Activated CD4-positive, CD25-positive, alpha-beta regulatory T cell (primary cell): ENCODE data around the gene HSPB1.
"Not testable (repeated sequence)": the region's sequence is repeated elsewhere in the genome, so short reads cannot be mapped to it uniquely, and the experiment has no call there.

Experiments used
- DNase-seq, 4 experiments: peaks; one replicate each; lab custom pipeline; 2025; lab: John Stamatoyannopoulos, UW

The HSPB1 gene

GRCh38 chr7:76302347-76303201 lies at the start of gene HSPB1:
HSPB1 (plus strand) TSS chr7:76302673; CDS start chr7:76302713, 40 bp downstream.
- DNase-seq = peak in 3 of 4 experiments; percentile 22 to 45 (median 32)

DNA sequence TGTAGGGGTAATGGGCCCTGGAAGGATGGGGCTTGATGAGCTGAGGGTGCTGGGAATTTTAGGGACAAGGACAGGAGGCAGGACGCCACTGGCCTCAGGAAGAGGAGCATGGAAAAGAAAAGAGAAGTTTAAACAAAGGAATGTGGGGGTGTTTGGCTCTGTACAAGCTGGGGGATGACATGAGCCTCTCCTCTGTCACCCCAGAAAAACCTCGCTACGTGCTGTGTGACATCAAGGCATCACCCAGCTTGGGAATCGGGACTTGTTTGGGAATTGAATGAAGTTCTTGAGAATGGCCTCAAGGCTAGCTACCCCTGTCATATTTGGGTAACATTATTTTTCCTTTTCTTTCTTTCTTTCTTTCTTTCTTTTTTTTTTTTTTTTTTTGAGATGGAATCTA lies 47.7 kb upstream of the HSPB1 start:
- no peak for DNase-seq

DNA sequence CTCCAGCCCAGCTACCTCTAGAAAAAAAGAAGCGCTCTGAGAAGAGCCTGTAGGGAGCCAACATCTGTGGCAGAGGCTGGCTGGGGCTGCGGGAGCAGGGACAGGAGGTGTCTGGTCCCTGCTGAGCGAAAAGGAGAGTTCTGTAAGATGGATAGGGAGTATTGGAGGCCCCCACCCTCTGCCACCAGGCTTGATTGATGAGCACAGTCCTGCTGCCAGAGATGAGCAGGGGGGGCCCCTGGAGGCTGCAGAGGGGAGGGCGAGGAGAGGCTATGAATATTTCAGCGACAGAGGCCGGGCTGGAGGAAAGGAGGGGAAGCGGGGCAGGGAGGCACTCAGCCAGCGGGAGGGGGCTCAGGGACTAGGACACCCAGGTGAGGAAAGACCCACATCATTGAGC lies 44.5 kb upstream of the HSPB1 start:
- DNase-seq = no peak

GRCh38 chr7:76259124-76260093 lies 43.1 kb upstream of the HSPB1 start:
- no peak for DNase-seq

- DNase-seq = peak in 2 of 4 experiments; percentile 11 to 15
Measured at GRCh38 chr7:76260171-76260703, 42.2 kb upstream of the HSPB1 start.

GRCh38 chr7:76261329-76261728 lies 41.1 kb upstream of the HSPB1 start:
- no peak for DNase-seq

DNA sequence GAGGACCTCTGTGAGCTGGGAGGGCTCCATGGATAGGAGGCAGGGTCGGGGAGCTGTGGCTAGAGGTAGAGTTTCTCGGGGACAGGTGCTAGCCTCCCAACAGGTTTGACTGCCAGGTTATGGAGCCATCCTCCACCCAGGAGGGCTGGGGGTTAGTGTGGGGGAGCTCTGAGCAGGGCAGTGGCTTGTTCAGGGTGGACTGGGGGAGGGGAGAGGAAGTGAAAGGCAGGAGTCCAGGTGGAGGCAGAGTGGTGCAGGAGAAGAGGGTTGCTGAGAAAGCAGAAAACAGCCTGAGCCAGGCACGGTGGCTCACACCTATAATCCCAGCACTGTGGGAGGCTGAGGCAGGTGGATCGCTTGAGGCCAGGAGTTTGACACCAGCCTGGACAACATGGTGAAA lies 40.5 kb upstream of the HSPB1 start:
- DNase-seq = no peak

DNA sequence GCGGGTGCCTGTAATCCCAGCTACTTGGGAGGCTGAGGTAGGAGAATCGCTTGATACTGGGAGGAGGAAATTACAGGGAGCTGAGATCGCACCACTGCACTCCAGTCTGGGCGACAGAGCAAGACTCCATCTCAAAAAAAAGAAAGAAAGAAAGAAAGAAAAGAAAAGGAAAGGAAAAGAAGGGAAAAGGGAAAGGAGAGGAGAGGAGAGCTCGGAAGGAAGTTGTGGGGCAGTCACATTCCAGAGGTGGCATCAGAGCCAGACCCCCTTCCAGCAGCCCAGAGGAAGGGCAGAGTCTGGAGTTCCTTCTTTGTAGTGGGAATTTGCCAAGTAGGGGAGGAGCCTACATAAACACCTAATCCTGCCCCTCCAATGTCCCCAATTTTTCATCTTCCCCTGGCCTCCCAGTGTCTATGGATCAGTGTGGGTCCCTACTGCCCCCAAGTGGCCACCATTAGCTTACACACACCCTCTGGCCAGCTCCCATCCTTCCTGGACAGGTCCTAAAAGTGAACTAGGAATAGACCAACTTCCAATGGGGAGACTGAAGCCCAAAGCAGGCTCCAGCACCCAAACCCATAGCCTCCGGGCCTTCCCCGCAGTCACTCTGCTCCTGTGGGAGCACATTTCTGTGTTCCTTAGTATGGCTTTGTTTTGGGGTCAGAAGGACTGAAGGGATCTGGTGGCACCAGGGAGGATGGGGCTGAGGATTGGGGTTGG lies 39.6 kb upstream of the HSPB1 start:
- DNase-seq = no peak

DNA sequence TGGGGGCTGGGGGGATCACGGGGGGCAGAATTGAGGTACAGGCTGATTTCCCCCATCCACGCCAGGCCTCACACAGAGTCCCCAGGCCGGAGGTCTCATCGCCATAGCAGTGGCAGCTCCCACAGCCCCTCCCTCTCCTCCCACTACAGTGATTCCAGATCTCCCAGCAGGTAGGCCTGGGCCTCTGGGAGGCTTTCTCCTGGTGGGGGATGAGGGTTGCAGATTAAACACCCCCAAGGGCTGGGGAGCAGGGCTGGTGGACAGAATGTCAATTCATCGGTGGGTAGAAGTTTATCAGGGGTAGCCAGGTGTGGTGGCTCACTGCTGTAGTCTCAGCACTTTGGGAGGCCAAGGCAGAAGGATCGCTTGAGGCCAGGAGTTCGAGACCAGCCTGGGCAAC lies 37.2 kb upstream of the HSPB1 start:
- DNase-seq = no peak

DNA sequence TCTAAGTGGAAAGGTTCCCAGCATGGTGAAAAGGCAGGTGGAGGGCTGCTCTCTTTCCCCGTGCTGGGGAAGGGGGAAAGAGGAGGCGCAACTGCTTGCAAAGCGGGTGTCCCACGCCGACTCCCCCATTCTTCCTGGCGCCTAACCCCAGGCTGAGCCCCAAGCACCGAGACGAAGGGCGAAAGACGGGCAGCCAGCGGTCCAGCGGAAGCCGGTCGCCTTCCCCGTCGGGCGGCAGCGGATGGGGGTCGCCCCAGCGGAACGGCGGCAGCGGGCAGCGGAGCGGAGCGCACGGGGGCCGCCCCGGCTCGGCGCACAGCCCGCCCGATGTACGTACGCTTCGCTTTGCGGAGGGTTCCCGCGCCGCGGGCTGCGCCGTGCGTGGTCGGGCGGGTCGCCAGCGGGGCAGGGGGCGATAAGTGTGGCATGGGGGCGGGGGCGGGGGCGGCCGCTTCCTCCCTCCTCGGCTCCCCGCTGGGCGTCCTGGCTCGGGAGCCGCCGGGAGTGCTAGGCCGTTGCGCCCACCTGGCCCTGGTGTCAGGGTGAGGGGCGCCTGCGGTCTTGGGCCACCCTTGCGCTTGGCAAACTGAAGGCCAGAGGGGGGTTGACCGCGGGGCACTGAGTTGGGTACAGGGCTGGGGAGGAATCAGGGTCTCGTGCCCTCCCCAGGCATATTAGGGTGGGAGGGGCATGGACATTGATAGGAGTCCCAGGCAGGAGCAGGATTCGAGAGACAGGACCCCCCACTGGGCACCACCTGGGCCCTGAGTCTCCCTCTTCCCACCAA lies 35.2 kb upstream of the HSPB1 start:
- no peak for DNase-seq

DNA sequence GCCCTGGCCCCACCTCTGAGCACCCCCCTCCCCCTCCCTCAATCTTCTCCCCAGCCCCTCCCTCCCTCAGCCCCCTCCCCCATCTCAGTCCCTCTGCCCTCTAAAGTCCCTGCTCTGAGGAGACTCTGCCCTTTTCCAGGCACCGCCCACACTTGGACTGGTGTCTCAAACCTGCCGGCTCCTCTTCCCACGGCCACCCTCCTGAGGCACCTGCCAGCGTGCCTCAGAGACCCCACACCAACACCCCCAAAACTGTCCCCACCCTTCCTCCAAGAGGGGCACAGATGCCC lies 34.6 kb upstream of the HSPB1 start:
- no peak for DNase-seq

- DNase-seq = no peak
Measured at GRCh38 chr7:76268376-76268775, 34.1 kb upstream of the HSPB1 start.

DNA sequence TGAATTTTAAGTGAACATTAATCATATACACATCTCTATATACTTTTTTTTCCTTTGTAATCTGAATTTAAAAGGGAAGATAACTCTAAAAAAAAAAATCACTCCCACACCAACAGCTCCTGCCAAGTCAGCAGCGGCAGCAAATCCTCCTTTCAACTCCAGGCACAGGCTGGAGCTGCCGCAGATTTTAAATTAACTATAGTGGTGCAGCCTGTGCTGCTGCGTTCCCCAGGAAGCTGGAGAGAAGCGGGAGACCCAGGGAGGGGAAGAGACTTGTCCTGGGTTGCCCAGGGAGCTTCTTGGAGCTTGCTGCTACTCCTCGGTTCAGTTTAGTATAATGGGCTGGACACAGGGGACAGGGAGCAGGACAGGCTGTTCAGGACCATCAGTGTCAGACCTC lies 32.6 kb upstream of the HSPB1 start:
- no peak for DNase-seq

- DNase-seq = not testable (repeated sequence)
Measured at GRCh38 chr7:76271384-76271783, 31.1 kb upstream of the HSPB1 start.

DNA sequence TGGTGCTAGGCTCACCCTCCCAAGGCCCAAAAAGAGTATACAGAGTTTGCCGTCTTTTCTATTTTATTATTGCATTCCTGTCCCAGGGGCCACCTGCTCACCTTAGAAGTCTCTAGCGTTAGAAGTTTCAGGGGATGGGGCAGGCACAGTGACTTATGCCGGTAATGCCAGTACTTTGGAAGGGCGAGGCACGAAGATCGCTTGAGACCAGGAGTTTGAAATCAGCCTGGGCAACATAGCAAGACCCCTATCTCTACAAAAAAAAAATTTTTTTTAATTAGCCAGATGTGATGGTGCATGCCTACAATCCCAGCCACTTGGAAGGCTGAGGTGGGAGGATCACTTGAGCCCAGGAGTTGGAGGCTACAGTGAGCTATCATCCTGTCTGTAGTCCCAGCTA lies 30.3 kb upstream of the HSPB1 start:
- no peak for DNase-seq

GRCh38 chr7:76272851-76273497 lies 29.5 kb upstream of the HSPB1 start:
- no peak for DNase-seq

GRCh38 chr7:76273503-76273902 lies 29.0 kb upstream of the HSPB1 start:
- DNase-seq = no peak

DNA sequence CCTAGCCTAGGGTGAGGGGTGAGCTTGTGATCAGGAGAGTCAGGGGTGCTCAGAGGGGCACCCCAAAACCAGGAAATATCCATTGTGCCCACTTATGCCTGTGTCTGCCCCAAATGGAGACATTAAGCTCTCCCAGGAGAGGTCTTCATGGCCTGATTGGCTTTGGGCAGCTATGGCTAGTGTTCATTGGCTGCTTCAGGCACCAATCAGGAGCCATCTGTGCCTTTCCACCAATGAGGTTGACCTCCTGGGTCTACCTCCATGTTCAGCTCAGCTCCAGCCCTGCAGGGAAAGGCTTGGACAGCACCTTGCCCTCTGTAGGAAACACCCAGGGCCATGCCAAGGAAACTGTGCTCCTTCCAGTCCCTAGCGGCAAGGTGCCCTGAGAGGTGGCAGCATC lies 23.9 kb upstream of the HSPB1 start:
- DNase-seq = no peak

- DNase-seq = no peak
Measured at GRCh38 chr7:76280408-76280807, 22.1 kb upstream of the HSPB1 start.

DNA sequence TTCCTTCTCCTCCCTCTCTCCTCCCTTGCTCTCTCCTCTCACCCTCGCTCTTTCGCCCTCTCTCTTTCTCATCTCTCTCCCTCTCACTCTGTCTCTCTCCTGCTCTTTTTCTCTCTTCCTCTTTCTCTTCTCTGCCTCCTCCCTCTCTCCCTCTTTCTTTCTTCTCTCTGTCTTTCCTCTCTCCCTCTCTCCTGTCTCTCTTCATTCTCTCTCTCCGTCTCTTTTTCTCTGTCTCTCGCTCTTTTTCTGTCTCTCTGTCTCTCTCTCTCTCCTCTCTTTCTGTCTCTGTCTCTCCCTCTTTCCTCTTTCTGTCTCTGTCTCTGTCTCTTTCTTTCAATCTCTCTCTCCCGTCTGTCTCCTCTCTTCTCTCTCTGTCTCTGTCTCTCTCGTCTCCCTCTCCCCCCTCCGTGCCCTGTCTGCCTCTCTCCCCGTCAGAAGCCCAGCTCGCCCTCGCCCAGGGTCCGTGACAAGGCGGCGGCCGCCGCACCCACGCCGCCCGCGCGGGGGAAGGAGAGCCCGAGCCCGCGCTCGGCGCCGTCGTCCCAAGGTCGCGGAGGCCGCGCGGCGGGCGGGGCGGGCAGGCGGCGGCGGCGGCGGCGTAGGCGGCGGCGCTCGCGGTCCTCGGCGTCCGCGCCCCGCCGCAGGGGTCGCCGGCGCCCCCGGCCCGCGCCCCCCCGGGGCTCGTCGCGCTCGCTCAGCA lies 21.3 kb upstream of the HSPB1 start:
- no peak for DNase-seq
